GM18867 (cell line): ENCODE results near the gene KIF26B.
"Not testable (repeated sequence)": the region's sequence is repeated elsewhere in the genome, so short reads cannot be mapped to it uniquely, and the experiment has no call there.

ENCODE experiments used
- ATAC-seq: cut with Tn5 transposase; IDR thresholded peaks from one replicate; pipeline ENCODE4 v1.9.1; 2021; ENCODE audit warnings: mild to moderate bottlenecking, moderate library complexity; ENCODE audit not compliant: unreplicated experiment

Gene KIF26B

DNA sequence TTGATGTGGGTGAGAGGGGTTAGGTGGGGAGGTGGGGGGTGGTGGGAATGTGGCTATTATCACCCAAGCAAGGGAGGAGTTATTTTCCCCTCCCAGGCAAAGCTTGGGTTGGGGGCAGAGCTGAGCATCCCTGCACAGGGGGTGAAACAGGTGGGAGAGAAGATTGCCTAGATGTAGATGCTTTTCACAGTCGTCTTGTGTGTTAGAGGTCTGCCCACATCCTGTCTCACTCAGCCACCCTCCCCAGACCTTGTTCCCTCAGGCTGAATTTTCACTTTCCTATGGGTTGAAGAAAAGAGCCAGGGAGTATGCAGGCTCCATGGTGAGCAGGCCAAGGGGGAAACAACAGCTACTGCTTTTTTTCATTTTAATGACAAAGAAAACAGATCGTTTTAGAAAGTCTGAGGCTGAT, 223.5 kb downstream of the KIF26B start:
- ATAC-seq: no peak

DNA sequence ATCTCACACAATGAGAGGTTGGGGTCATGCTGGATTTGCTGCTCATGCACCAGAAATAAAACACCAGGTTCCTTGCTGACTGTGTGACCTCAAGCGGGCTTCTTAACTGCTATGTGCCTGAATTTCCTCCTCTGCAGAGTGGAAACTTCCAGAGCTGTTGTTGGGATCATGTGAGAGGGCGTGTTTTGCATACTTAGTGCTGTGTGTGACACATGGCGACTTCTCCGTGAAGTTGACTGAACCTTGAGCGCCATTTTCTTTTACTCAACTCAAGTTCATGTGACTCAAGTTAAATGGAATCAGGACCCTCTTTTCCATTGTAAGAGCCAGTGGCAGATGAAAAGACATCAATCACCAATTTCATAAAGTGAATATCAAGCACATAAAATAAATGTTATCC, 224.0 kb downstream of the KIF26B start:
- ATAC-seq: no peak

DNA sequence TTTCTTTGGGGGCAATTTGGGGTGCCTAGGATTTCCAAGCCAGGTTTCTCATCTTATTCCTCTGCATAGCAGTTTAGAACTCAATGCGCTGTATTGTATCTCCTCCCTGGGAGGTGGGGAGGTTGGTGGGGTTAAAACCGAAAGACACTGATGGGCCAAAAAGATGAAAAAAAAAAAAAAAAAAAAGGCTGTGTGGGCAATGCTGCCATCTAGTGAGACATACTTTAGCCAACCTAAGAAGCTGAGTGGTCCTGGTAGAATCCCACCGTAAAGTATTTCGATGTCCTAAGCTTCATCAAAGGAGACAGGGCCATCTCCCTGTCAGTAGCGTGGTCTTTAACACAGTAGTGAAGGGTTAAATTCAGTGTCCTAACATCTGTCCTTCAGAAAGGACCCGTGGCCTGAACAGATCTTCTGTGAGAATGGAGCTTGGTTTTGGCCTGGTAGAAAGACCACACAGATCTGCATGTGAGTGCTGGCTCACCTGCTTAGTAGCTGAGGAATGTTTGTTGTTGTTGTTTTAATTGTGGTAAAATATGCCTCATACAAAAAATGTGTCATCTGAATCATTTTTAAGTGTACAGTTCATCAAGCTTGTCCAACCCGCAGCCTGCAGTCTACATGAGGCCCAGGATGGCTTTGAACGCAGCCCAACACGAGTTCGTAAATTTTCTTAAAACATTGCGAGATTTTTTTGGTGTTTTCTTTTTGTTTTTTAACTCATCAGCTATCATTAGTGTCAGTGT, 226.2 kb downstream of the KIF26B start:
- ATAC-seq: no peak

DNA sequence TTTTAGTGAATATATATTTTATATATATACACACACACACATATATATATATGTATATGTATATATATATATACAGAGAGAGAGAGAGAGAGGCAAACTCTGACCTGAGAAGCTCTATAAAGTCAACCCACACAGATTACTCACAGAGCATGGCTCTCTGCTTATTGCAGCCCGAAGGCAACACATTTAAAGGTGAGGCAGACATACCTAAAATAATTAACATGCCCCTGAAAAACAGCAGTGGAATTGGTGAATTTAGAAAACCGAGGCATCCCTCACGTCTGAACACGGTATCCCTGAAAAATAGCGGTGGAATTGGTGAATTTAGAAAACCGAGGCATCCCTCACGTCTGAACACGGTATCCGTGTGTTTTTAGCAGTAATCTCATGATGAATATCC, 228.2 kb downstream of the KIF26B start:
- ATAC-seq: no peak

DNA sequence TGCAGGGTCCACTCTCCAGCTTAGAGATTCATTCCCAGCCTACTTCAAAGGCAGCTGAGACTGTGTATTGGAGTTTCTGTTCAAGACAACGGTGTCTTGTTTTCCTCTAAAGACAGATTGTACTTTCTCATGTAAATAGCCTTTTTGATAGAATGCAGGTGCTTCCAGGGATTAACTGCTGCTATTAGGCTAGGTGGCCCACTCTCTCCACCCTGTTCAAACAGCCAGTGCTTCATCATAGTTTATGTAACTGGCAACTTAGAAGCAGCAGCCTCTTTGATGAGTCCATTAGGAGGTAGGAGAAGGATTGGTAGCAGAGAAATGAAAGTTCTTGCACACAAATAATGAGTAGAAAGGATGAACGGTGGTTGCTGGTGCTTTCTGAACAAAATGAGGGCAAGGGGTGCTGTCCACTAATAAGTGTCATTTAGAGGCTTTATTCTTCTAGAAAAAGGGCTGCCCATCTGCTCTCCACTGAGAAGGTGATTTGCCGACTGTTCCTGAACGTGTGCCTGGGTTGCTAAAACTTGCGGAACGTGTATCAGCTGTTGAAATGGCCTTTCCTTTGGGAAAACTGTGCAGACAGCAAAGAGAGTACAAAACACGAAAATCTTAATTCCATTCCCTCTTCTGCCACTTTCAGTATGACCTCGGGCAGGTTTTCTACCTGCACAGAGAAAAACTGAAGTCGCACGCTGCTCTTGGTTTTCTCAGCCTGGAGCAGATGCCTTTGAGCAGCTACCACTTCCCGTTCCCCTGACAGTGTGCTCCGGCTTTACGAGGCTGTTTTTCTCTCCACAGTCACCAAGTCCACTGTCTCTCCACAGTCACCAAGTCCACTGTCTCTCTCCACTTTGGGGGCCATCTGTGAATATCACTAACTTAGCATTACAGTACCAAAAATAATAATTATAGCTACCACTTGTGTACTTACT, 228.9 kb downstream of the KIF26B start:
- no peak for ATAC-seq

DNA sequence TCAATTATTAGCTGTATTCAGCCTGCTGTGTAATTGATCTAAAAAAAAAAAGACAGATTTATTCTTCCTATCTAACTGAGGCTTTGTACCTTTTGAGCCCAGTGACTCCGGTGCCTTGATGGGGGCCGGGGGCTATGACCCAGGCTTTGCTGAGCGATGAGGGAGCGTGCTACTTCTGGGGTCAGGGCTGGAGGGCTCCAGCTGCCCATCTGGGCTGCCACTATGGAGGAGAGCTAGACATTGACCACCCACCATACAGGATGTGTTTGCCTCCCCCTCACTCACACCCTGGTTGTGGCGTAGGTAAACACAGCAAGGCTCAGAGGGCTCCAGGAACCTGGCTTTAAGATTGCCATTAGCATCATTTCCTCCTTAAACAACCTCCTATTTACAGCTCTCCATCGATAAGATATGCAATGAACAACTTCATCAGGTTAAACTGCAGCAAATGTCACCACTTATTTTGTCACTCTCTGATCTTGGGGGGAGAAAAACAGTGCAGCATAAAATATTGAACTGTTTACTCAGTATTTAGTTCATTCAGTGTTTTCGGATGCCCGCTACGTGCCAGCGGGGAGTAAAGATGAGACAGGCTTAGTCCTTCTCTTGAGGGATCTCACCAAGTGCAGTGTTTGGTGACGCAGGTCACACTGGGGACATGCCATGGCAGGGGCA, 231.6 kb downstream of the KIF26B start:
- no peak for ATAC-seq

DNA sequence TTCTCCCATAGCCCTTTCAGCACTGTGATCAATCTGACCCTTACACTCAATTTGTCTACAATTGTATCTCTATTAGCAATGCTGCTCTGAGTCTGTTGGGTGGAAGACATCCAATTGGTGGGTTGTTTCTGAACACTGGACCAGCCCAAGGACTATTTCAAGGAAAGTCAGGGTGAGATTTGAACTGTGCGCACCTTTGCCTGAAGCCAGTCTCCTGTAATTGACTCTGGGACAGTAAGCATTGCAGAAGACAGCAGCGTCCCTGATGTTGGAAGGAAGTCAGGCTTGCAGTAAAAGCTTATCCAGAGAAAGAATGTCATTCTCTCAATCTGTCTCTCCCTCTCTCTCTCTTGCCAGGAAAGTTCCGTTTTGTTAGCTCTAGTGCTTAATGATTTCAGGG, 233.9 kb downstream of the KIF26B start:
- no peak for ATAC-seq

DNA sequence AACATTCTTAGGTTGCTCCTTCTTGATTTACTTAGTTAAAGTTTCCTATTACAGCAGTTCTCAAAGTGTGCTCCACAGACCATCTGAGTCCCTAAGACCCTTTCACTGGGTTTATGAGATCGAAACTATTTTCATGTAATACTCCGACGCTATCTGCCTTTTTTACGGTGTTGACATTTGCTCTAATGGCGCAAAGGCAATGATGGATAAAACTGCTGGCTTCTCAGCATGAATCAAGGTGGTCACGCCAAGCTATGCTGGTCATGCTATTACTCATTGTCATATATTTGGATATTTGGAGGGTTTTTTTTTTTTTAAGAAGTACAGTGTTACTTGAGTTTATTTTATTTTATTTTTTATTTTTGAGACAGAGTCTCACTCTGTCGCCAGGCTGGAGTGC, 235.1 kb downstream of the KIF26B start:
- ATAC-seq: no peak

DNA sequence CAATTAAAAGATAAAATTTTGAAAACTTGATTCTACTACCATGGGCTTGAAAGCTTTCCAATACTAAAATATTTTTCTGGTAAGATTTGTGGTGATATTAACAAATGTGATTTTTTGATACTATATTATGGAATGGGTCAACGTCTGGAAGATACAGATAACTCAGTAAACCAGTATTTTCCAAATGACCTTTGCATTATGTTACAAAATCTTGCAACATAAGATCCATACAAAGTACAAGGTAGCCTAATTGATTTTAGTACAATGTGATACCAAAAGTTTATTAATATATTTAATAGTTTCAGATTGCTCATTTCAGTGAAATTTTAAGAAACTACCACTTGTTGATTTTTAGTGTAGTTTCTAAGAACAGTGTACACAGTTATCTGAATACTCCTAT, 236.2 kb downstream of the KIF26B start:
- ATAC-seq: no peak

DNA sequence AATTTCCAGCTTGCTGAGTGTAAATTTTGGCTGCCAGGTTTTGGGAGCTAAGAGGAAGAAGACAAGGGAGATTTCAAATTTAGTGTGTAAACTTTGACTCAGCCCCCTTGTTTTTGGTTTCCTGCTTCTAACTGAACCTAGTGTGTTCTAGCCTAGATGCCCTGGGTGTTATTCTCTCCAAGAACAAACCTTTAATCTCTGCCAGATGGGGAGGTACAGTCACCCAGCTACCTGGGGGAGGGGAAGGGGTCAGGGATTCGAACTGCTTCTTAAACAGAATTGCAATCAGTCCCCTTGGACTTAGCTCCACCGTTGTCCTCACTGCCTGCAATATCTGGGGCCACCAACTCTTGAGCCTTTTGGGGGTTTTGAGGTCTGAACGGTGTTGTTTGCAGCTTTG, 238.9 kb downstream of the KIF26B start:
- ATAC-seq: no peak

DNA sequence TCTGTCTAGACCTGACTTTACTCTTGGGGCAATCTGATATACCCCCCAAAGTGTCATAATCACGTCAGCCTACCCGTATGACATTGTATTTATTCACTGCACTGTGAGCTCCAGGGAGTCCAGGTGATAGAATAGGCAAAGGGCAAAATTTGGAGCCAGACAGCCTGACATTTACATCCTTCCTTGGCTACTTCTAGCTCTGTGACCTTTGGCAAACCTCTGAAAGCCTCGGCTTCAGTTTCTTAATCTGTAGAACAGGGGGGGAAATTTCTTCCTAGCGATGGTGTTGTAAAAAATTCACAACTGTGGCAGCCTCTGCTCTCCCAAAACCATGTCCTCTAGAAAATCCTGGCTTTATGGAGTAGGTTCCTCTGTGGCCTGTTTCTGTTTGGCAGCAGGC, 240.9 kb downstream of the KIF26B start:
- no peak for ATAC-seq

DNA sequence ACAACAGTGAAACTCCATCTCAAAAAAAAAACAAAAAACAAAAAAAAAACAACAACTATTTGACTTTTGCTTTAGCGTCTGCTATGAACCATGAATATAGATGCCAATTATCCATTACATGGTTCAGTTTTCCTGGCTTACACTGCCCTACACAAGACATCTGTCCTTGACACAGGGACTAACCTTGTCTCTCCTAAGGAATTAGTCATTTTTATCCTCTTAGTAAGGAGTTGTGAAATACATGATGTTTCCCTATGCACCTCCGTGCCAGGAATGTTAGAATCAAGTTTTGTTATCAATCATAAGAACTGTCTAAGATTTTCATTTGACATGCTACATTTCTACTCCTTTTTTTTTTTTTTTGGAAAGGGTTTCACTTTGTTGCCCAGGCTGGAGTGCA, 241.8 kb downstream of the KIF26B start:
- ATAC-seq: no peak

DNA sequence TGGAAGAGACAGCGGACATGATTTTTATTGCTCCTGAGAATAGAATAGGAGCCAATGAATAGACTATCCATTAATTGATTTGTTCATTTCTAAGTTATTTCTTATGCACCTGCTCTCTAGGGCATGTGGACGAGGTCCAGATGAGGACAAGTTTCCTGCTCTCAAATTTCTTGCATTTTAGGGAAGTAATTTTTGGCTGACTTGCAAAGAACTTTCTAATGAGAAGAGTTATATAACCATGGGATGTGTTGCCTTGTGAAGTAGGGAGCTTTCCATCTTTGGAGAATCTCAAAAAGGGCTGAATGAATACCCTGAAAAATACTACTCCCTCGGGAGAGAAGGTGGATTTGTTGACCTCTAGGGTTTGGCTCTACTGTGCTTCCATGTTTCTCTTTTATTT, 243.0 kb downstream of the KIF26B start:
- ATAC-seq: no peak

DNA sequence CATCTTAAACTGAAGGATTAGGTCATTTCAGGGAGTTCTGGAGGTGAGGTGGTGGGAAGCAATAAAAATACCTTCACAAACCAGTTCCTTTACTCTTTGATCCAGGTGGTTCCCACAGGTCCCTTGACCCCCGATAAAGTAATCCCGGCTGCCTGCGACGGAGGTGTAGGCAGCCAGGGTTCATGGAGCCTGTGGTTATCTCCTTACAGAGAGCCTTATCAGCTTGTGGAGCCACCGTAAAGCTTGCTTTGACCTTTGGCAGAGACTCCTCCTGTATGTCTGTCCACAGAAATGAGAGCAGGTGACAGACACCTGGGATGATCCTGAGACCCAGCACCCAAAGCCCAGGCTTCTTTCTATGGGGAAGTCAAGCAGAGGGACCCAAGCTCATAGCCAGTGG, 243.4 kb downstream of the KIF26B start:
- no peak for ATAC-seq

DNA sequence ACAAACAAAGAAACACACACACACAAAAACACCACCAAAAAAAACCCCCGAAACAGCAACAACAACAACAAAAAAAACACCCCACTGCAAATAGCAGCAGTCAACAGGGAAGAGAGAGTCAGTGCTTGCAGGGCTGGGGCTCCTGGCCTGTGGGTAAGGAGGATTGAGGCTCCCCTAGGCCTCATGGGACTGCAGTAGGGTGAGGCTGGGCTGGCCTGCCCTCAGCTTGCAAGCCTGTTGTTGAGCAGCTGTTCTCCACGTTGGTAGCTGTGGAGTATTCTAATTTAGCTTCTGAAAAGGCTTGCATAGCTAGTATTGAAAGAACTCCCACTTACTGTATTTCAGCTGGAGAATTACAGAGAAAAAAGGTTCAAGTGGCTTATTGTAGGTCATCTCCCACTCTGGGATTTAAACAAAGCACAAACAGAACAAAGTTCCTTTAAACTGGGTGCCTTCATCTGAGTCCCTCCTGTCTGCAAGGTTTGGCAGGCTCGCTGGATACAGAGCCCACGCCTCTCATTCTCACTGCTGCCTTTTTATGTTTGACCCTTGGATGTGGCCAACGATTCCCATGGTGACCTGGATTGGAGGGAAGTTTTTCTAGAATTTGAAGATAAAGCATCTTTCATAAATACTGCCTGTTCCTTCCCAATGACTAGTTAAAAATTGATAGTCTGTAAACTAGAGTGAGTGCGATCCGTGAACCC, 247.2 kb downstream of the KIF26B start:
- no peak for ATAC-seq

DNA sequence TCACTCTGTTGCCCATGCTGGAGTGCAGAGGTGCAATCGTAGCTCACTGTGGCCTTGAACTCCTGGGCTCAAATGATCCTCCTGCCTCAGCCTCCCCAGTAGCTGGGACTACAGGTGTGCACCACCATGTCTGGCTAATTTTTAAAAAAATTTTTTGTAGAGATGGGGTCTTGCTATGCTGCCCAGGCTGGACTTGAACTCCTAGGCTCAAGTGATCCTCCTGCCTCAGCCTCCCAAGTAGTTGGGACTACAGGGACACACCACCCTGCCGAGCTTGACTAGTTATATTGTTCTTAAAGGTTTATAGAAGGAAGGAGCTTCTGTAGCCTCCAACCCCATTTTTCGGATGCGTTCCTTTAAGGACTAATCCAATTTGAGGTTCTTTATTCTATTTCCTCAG, 248.2 kb downstream of the KIF26B start:
- not testable (repeated sequence) for ATAC-seq

DNA sequence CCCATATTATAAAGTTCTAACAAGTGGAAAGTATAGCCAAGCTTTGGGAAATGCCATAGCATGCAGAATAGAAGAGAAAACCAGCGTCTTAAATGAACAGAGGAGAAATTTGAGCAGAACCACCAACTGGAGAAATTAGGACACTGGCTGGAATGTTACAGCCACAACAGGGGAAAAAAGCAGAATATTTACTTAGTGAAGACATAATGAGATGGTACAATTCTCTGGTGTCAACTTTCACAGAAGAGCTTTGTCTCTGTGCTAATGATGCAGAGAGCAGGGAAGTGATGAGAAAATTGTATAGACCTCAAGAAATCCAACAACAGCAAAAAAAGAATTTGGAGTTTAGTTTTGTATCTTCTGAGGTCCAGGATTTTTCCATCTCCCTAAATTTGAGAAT, 249.7 kb downstream of the KIF26B start:
- ATAC-seq: no peak

DNA sequence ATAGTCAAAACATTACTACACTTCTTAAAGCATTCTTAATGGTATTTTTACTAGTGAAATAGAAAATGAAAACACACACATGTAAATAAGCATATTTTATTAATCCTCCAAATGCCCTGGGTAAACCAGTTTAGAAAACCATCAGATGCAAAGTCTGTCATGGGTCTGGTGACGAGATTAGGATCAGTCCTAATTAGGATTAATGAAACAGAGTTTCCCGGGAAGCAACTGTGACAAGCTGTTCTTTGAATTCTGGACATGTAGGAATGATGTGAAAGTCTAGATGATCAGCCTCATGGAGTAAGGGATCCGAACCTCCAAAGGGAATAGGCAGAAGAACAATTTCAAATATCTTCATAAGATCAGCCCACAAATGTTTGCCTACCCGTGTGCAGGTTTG, 250.2 kb downstream of the KIF26B start:
- no peak for ATAC-seq

DNA sequence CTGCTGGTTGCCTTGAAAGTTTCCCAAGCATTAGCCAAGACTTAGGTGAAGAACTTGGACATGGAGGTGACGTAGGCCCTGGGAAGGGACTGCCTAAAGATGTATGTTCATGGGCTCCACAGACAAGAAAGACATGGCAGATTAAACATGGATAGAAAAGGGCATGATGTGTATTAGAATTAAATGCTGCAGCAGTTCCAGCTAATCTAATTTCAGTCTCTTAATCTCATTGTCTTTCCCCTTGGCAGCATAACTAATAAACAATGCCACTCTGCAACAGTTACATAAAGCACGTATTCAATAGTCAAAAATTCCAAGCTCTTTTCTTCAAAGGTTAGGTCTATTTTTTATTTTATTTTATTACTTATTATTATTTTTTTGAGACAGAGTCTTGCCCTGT, 251.6 kb downstream of the KIF26B start:
- ATAC-seq: no peak

DNA sequence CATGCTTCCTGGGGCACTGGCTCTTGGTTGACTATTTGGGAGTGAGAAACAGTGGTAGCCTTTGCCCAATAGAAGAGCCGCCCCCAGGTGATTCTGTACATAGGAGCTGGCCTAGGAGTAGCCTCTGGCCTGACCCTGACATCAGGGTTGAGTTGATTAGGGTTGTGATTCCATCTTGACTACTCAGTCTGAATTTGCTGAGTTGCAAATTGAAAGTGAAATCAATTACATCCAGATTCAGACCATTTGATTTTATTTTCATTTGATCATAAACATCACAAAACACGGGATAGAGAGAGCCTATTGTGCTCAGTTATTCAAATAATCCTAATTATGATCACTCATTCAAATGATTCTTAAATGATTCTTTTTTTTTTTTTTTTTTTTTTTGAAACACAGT, 253.2 kb downstream of the KIF26B start:
- no peak for ATAC-seq
